ENCODE results near the gene SLC12A3.

The SLC12A3 gene

DNA sequence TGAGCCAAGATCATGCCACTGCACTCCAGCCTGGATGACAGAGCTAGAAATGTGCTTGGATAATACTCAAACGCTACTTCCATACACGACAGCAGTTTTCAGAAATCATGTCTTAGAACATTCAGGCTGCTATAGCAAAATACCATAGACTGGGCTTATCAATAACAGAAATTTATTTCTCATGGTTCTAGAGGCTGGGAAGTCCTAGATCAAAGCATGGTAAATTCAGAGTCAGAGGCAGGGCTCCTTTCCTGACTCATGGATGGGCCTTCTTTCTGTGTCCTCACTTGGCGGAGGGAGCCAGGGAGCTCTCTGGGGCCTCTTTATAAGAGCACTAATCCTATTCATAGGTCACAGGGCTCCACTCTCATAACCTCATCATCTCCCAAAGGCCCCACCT, 42.4 kb downstream of the SLC12A3 start:
- DNase-seq: no peak
- TF ChIP-seq, protein P1, sequence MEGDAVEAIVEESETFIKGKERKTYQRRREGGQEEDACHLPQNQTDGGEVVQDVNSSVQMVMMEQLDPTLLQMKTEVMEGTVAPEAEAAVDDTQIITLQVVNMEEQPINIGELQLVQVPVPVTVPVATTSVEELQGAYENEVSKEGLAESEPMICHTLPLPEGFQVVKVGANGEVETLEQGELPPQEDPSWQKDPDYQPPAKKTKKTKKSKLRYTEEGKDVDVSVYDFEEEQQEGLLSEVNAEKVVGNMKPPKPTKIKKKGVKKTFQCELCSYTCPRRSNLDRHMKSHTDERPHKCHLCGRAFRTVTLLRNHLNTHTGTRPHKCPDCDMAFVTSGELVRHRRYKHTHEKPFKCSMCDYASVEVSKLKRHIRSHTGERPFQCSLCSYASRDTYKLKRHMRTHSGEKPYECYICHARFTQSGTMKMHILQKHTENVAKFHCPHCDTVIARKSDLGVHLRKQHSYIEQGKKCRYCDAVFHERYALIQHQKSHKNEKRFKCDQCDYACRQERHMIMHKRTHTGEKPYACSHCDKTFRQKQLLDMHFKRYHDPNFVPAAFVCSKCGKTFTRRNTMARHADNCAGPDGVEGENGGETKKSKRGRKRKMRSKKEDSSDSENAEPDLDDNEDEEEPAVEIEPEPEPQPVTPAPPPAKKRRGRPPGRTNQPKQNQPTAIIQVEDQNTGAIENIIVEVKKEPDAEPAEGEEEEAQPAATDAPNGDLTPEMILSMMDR (IDR thresholded peaks at IDR 0.05; ENCODE audit: borderline replicate concordance, extremely low read depth, low read length, poor library complexity, severe bottlenecking): no peak
- TF ChIP-seq EZH2 (IDR thresholded peaks at IDR 0.05; ENCODE audit: borderline replicate concordance, low read depth, low read length, severe bottlenecking): no peak

DNA sequence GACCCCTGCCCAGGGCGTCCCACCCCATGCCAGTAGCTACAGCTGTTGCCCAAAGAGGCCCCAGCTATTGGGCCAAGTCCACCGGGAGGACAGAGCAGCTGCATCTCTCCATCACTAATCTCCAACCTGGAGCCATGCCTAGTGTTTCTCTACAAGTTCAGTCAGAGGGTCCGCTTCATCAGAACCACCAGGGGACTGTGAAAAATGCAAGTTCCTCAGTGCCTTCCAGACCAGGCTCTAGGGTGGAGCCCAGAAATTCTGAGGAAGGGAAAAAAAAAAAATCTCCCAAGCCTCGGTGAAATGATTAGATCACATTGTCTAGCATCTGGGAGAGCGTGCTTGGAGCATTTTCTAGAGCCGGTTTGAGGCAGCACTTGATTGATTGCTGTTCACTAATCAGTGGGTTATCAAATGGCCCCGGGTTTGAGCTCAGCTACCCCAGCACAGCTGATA, 44.5 kb downstream of the SLC12A3 start:
- no peak overlapping the region for H3K9ac ChIP-seq (ENCODE audit: low read depth, low read length)

More for the DNA sequence above, 42.4 kb downstream of the SLC12A3 start:
- Histone ChIP-seq H3K4me1 (ENCODE audit: insufficient read depth, low read length) (peaks cover 19% of the 10 kb centered on the region), H3K27me3 (ENCODE audit: insufficient read depth, low read length, poor library complexity) (no peaks in the 10 kb centered on the region), H3K79me2 (ENCODE audit: insufficient read depth, low read length) (no peaks in the 10 kb centered on the region), H3K9ac (ENCODE audit: low read depth, low read length) (no peak overlapping the region), H3K36me3 (ENCODE audit: insufficient read depth, low read length) (no peaks in the 10 kb centered on the region), H4K20me1 (ENCODE audit: insufficient read depth, low read length) (no peaks in the 10 kb centered on the region), H3K4me3 (ENCODE audit: low read depth in 1 of 2, low read length in 2 of 2) (no peak overlapping the region), H3K27ac (ENCODE audit: low read length) (no peak overlapping the region), H3K9me3 (ENCODE audit: insufficient read depth, low read length, severe bottlenecking) (no peaks in the 10 kb centered on the region), H3K4me2 (ENCODE audit: insufficient read depth, low read length) (no peak overlapping the region), H2AFZ (ENCODE audit: low read depth, low read length) (no peak overlapping the region)
- no peak for ATAC-seq (ENCODE audit: insufficient read depth, low read depth)

DNA sequence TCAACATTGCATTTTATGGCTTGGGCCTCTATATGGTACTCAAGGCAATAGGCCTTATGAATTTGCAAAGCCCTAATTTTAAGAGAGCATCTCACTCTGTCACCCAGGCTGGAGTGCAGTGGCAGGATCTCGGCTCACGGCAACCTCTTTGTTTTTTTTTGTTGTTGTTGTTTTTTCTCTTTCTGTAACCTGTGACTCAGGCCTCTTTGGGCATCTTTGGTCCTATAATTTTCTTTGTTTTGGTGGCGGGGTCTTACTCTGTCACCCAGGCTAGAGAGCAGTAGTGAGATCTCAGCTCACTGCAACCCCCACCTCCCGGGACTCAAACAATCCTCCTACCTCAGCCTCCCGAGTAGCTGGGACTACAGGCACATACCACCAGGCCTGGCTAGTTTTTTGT, 45.1 kb downstream of the SLC12A3 start:
- Histone ChIP-seq H3K27ac (ENCODE audit: low read length) (no peak overlapping the region), H3K9ac (ENCODE audit: low read depth, low read length) (no peak overlapping the region), H3K4me2 (ENCODE audit: insufficient read depth, low read length) (no peak overlapping the region)

More for the DNA sequence above, 44.5 kb downstream of the SLC12A3 start:
- H3K4me3 ChIP-seq (ENCODE audit: low read depth in 1 of 2, low read length in 2 of 2): no peak overlapping the region
- H3K9me3 ChIP-seq (ENCODE audit: insufficient read depth, low read length, severe bottlenecking): no peaks in the 10 kb centered on the region
- H2AFZ ChIP-seq (ENCODE audit: low read depth, low read length): no peak overlapping the region
- H3K27ac ChIP-seq (ENCODE audit: low read length): no peak overlapping the region
- H3K27me3 ChIP-seq (ENCODE audit: insufficient read depth, low read length, poor library complexity): no peaks in the 10 kb centered on the region
- H3K36me3 ChIP-seq (ENCODE audit: insufficient read depth, low read length): no peaks in the 10 kb centered on the region
- peaks cover 19% of the 10 kb centered on the region for H3K4me1 ChIP-seq (ENCODE audit: insufficient read depth, low read length)
- ATAC-seq (ENCODE audit: insufficient read depth, low read depth) (no peak), DNase-seq (no peak)
- TF ChIP-seq, protein P1 (IDR thresholded peaks at IDR 0.05; ENCODE audit: borderline replicate concordance, extremely low read depth, low read length, poor library complexity, severe bottlenecking): no peak
- no peak for TF ChIP-seq EZH2 (IDR thresholded peaks at IDR 0.05; ENCODE audit: borderline replicate concordance, low read depth, low read length, severe bottlenecking)
- no peaks in the 10 kb centered on the region for H4K20me1 ChIP-seq (ENCODE audit: insufficient read depth, low read length)
- H3K4me2 ChIP-seq (ENCODE audit: insufficient read depth, low read length): no peak overlapping the region
- no peaks in the 10 kb centered on the region for H3K79me2 ChIP-seq (ENCODE audit: insufficient read depth, low read length)

More for the DNA sequence above, 45.1 kb downstream of the SLC12A3 start:
- no peak for DNase-seq
- no peaks in the 10 kb centered on the region for H3K36me3 ChIP-seq (ENCODE audit: insufficient read depth, low read length)
- H4K20me1 ChIP-seq (ENCODE audit: insufficient read depth, low read length): no peaks in the 10 kb centered on the region
- H3K79me2 ChIP-seq (ENCODE audit: insufficient read depth, low read length): no peaks in the 10 kb centered on the region
- no peaks in the 10 kb centered on the region for H3K9me3 ChIP-seq (ENCODE audit: insufficient read depth, low read length, severe bottlenecking)
- H2AFZ ChIP-seq (ENCODE audit: low read depth, low read length): no peak overlapping the region
- H3K27me3 ChIP-seq (ENCODE audit: insufficient read depth, low read length, poor library complexity): no peaks in the 10 kb centered on the region
- TF ChIP-seq, protein P1 (IDR thresholded peaks at IDR 0.05; ENCODE audit: borderline replicate concordance, extremely low read depth, low read length, poor library complexity, severe bottlenecking): no peak
- no peak for TF ChIP-seq EZH2 (IDR thresholded peaks at IDR 0.05; ENCODE audit: borderline replicate concordance, low read depth, low read length, severe bottlenecking)
- no peak overlapping the region for H3K4me3 ChIP-seq (ENCODE audit: low read depth in 1 of 2, low read length in 2 of 2)
- no peak for ATAC-seq (ENCODE audit: insufficient read depth, low read depth)
- H3K4me1 ChIP-seq (ENCODE audit: insufficient read depth, low read length): peaks cover 19% of the 10 kb centered on the region
